ENCODE data around the gene ITGA11.

The ITGA11 gene

GRCh38 chr15:68340726-68341671 lies 91.0 kb downstream of the ITGA11 start:
- Histone ChIP-seq H3K4me1 (ENCODE audit: control insufficient read depth in 1 of 2, insufficient read depth in 2 of 2, low read length in 2 of 2) (peaks cover 0 to 17% of the 10 kb centered on the region in 2 donors), H3K27me3 (ENCODE audit: low read depth, low read length) (no peaks in the 10 kb centered on the region), H3K9me3 (ENCODE audit: control insufficient read depth in 1 of 2, low read length in 2 of 2) (no peaks in the 10 kb centered on the region), H3K27ac (ENCODE audit: low read length) (no peak overlapping the region), H3K4me3 (ENCODE audit: low read depth in 1 of 2, low read length in 2 of 2) (no peak overlapping the region), H3K36me3 (ENCODE audit: control insufficient read depth in 1 of 2, insufficient read depth in 2 of 2, low read length in 2 of 2) (no peaks in the 10 kb centered on the region)

- H3K27ac ChIP-seq (ENCODE audit: low read length) = no peak overlapping the region
- H3K27me3 ChIP-seq (ENCODE audit: low read depth, low read length) = no peaks in the 10 kb centered on the region
- H3K4me1 ChIP-seq (ENCODE audit: control insufficient read depth in 1 of 2, insufficient read depth in 2 of 2, low read length in 2 of 2) = peaks cover 0 to 17% of the 10 kb centered on the region in 2 donors
- H3K36me3 ChIP-seq (ENCODE audit: control insufficient read depth in 1 of 2, insufficient read depth in 2 of 2, low read length in 2 of 2) = no peaks in the 10 kb centered on the region
- H3K9me3 ChIP-seq (ENCODE audit: control insufficient read depth in 1 of 2, low read length in 2 of 2) = no peaks in the 10 kb centered on the region
- H3K4me3 ChIP-seq (ENCODE audit: low read depth in 1 of 2, low read length in 2 of 2) = no peak overlapping the region
These were observed 92.5 kb downstream of the ITGA11 start for GRCh38 chr15:68339481-68339880.

- Histone ChIP-seq H3K4me3 (ENCODE audit: low read depth in 1 of 2, low read length in 2 of 2) (no peak overlapping the region), H3K9me3 (ENCODE audit: control insufficient read depth in 1 of 2, low read length in 2 of 2) (no peaks in the 10 kb centered on the region), H3K4me1 (ENCODE audit: control insufficient read depth in 1 of 2, insufficient read depth in 2 of 2, low read length in 2 of 2) (peaks cover 0 to 17% of the 10 kb centered on the region in 2 donors), H3K27ac (ENCODE audit: low read length) (no peak overlapping the region), H3K27me3 (ENCODE audit: low read depth, low read length) (no peaks in the 10 kb centered on the region), H3K36me3 (ENCODE audit: control insufficient read depth in 1 of 2, insufficient read depth in 2 of 2, low read length in 2 of 2) (no peaks in the 10 kb centered on the region)
These were observed 94.1 kb downstream of the ITGA11 start for GRCh38 chr15:68337826-68338225.

DNA sequence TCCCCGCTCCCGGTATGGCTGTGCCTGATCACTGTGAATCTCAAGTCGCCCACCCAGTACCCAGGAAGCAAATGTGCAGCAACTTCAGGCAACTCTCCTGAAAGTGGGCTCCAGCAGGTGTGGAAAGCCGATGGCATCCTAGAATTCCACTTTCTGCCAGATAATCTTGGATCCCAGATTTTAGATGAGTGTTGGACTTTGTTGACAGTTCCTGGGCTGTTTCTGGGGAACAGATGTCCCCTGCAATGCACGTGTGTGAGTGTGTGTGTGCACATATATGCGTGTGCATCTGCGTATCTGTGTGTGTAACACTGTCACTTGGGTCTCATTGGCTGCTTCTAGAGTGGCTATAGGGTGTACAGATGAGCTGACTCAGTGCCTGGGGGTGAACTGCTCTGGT lies 95.4 kb downstream of the ITGA11 start:
- Histone ChIP-seq H3K36me3 (ENCODE audit: control insufficient read depth in 1 of 2, insufficient read depth in 2 of 2, low read length in 2 of 2) (no peaks in the 10 kb centered on the region), H3K4me3 (ENCODE audit: low read depth in 1 of 2, low read length in 2 of 2) (no peak overlapping the region), H3K4me1 (ENCODE audit: control insufficient read depth in 1 of 2, insufficient read depth in 2 of 2, low read length in 2 of 2) (peaks cover 0 to 10% of the 10 kb centered on the region in 2 donors), H3K27ac (ENCODE audit: low read length) (no peak overlapping the region), H3K9me3 (ENCODE audit: control insufficient read depth in 1 of 2, low read length in 2 of 2) (no peaks in the 10 kb centered on the region), H3K27me3 (ENCODE audit: low read depth, low read length) (no peaks in the 10 kb centered on the region)

- Histone ChIP-seq H3K9me3 (ENCODE audit: control insufficient read depth in 1 of 2, low read length in 2 of 2) (no peaks in the 10 kb centered on the region), H3K4me1 (ENCODE audit: control insufficient read depth in 1 of 2, insufficient read depth in 2 of 2, low read length in 2 of 2) (peaks cover 0 to 1% of the 10 kb centered on the region in 2 donors), H3K4me3 (ENCODE audit: low read depth in 1 of 2, low read length in 2 of 2) (no peak overlapping the region), H3K36me3 (ENCODE audit: control insufficient read depth in 1 of 2, insufficient read depth in 2 of 2, low read length in 2 of 2) (no peaks in the 10 kb centered on the region), H3K27me3 (ENCODE audit: low read depth, low read length) (no peaks in the 10 kb centered on the region), H3K27ac (ENCODE audit: low read length) (no peak overlapping the region)
These were observed 96.3 kb downstream of the ITGA11 start for GRCh38 chr15:68335655-68336054.

DNA sequence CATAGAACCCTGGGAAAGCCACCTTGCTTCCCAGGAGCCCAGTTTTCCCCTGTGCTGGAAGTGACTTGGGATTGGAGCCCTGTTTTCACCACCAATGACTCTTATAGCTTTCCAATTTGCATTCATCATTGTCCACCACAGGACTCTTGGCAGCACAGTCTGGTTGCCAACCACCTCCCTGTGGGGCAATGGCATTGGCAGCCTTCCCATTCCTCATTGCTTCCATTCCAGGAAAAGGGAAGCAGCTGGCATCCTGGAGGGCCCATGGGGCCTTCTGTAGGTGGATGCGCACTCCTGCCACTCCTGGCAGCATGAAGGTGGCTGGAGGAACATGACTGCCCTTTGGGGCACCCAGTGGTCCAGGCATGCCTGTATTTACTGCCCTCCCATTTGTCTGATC lies 96.7 kb downstream of the ITGA11 start:
- H3K27me3 ChIP-seq (ENCODE audit: low read depth, low read length) = no peaks in the 10 kb centered on the region
- no peaks in the 10 kb centered on the region for H3K4me1 ChIP-seq (ENCODE audit: control insufficient read depth in 1 of 2, insufficient read depth in 2 of 2, low read length in 2 of 2)
- H3K36me3 ChIP-seq (ENCODE audit: control insufficient read depth in 1 of 2, insufficient read depth in 2 of 2, low read length in 2 of 2) = no peaks in the 10 kb centered on the region
- no peak overlapping the region for H3K27ac ChIP-seq (ENCODE audit: low read length)
- H3K4me3 ChIP-seq (ENCODE audit: low read depth in 1 of 2, low read length in 2 of 2) = no peak overlapping the region
- no peaks in the 10 kb centered on the region for H3K9me3 ChIP-seq (ENCODE audit: control insufficient read depth in 1 of 2, low read length in 2 of 2)

DNA sequence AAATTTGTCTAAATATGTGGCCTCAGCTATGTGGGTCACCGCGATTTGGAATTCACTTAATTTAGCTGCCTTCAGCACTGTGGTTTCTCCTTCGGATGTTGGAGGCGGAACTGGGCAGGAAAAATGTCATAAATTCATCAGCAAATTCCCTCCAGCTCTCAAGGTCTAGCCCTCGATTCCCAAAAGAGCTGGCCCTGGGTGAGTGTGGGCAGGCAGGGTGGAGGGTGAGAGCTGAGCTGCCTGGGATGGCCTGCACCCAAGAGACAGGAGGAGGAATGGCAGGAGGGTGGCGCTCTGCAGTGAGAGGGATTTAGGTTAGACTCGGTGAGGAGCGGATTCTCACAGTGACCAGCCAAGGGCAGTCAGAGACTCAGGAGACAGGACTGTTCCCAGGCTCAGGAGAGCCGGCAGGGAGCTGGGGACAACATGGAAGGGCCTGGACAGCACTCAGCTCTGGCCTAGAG lies 97.3 kb downstream of the ITGA11 start:
- no peak overlapping the region for H3K4me3 ChIP-seq (ENCODE audit: low read depth in 1 of 2, low read length in 2 of 2)
- H3K27ac ChIP-seq (ENCODE audit: low read length) = no peak overlapping the region
- H3K36me3 ChIP-seq (ENCODE audit: control insufficient read depth in 1 of 2, insufficient read depth in 2 of 2, low read length in 2 of 2) = no peaks in the 10 kb centered on the region
- no peaks in the 10 kb centered on the region for H3K27me3 ChIP-seq (ENCODE audit: low read depth, low read length)
- no peaks in the 10 kb centered on the region for H3K4me1 ChIP-seq (ENCODE audit: control insufficient read depth in 1 of 2, insufficient read depth in 2 of 2, low read length in 2 of 2)
- no peaks in the 10 kb centered on the region for H3K9me3 ChIP-seq (ENCODE audit: control insufficient read depth in 1 of 2, low read length in 2 of 2)

- Histone ChIP-seq H3K36me3 (ENCODE audit: control insufficient read depth in 1 of 2, insufficient read depth in 2 of 2, low read length in 2 of 2) (no peaks in the 10 kb centered on the region), H3K4me1 (ENCODE audit: control insufficient read depth in 1 of 2, insufficient read depth in 2 of 2, low read length in 2 of 2) (no peaks in the 10 kb centered on the region), H3K9me3 (ENCODE audit: control insufficient read depth in 1 of 2, low read length in 2 of 2) (no peaks in the 10 kb centered on the region), H3K4me3 (ENCODE audit: low read depth in 1 of 2, low read length in 2 of 2) (no peak overlapping the region), H3K27me3 (ENCODE audit: low read depth, low read length) (no peaks in the 10 kb centered on the region), H3K27ac (ENCODE audit: low read length) (no peak overlapping the region)
These were observed 98.0 kb downstream of the ITGA11 start for GRCh38 chr15:68333775-68334470.

DNA sequence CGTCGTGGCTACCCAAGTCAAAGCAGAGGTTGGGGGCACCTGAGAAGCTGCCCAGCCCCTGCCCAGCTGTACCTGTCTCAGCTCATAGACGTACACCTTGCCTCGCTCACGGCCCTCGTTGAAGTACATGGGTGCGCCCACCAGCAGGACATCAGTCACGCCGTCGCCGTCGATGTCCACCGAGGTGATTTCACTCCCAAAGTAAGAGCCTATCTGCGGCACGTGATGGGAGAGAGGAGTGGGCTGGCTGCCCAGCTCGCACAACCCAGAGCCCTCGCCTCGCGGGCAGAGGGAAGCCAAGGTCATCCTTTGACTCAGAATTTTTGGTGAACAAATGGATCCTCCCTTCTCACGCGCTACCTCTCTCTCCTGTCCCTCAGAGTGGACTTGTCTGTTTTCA lies 99.7 kb downstream of the ITGA11 start:
- no peaks in the 10 kb centered on the region for H3K36me3 ChIP-seq (ENCODE audit: control insufficient read depth in 1 of 2, insufficient read depth in 2 of 2, low read length in 2 of 2)
- H3K27me3 ChIP-seq (ENCODE audit: low read depth, low read length) = no peaks in the 10 kb centered on the region
- no peaks in the 10 kb centered on the region for H3K9me3 ChIP-seq (ENCODE audit: control insufficient read depth in 1 of 2, low read length in 2 of 2)
- H3K4me3 ChIP-seq (ENCODE audit: low read depth in 1 of 2, low read length in 2 of 2) = no peak overlapping the region
- H3K27ac ChIP-seq (ENCODE audit: low read length) = no peak overlapping the region
- H3K4me1 ChIP-seq (ENCODE audit: control insufficient read depth in 1 of 2, insufficient read depth in 2 of 2, low read length in 2 of 2) = no peaks in the 10 kb centered on the region

DNA sequence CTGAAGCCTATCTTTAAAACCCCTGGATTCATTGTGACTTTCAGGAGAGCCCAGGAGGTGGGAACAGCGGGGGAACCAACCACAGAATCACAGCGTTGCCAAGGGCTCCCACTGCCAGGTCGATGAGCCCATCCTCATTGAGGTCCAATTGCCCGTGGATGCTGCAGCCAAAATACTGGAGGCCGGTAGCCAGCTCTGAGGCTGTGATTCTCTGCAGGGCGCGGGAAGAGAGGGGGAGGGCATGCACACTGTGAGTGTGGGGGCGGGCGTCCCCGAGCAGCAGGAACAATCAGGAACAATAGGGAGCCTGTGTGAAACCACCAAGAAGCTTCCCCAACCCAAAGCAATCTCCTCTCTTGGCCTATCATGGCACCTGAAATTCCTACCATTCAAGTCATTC lies 101.1 kb downstream of the ITGA11 start:
- H3K4me3 ChIP-seq (ENCODE audit: low read depth in 1 of 2, low read length in 2 of 2) = no peak overlapping the region
- H3K27me3 ChIP-seq (ENCODE audit: low read depth, low read length) = no peaks in the 10 kb centered on the region
- no peaks in the 10 kb centered on the region for H3K9me3 ChIP-seq (ENCODE audit: control insufficient read depth in 1 of 2, low read length in 2 of 2)
- no peaks in the 10 kb centered on the region for H3K4me1 ChIP-seq (ENCODE audit: control insufficient read depth in 1 of 2, insufficient read depth in 2 of 2, low read length in 2 of 2)
- H3K36me3 ChIP-seq (ENCODE audit: control insufficient read depth in 1 of 2, insufficient read depth in 2 of 2, low read length in 2 of 2) = no peaks in the 10 kb centered on the region
- no peak overlapping the region for H3K27ac ChIP-seq (ENCODE audit: low read length)

- no peak overlapping the region for H3K27ac ChIP-seq (ENCODE audit: low read length)
- no peaks in the 10 kb centered on the region for H3K4me1 ChIP-seq (ENCODE audit: control insufficient read depth in 1 of 2, insufficient read depth in 2 of 2, low read length in 2 of 2)
- H3K36me3 ChIP-seq (ENCODE audit: control insufficient read depth in 1 of 2, insufficient read depth in 2 of 2, low read length in 2 of 2) = no peaks in the 10 kb centered on the region
- no peaks in the 10 kb centered on the region for H3K9me3 ChIP-seq (ENCODE audit: control insufficient read depth in 1 of 2, low read length in 2 of 2)
- H3K27me3 ChIP-seq (ENCODE audit: low read depth, low read length) = no peaks in the 10 kb centered on the region
- H3K4me3 ChIP-seq (ENCODE audit: low read depth in 1 of 2, low read length in 2 of 2) = no peak overlapping the region
These were observed 101.5 kb downstream of the ITGA11 start for GRCh38 chr15:68330416-68330815.
